ENCODE results near the gene MPHOSPH10. TPM values are rescaled to one million over a fixed set of nuclear protein-coding genes. Genes with fewer than 3 reads are reported as not detected.
"Not testable (repeated sequence)": the region's sequence is repeated elsewhere in the genome, so short reads cannot be mapped to it uniquely, and the experiment has no call there.

The MPHOSPH10 gene
- total RNA-seq, 1 donor, result 17.0 TPM

GRCh38 chr2:71102981-71103681 lies 27.3 kb upstream of the MPHOSPH10 start:
- Histone ChIP-seq H3K27me3 (ENCODE audit: insufficient read depth, low read length) (no peaks in the 10 kb centered on the region), H2AFZ (ENCODE audit: low read length) (no peak overlapping the region), H3K9me3 (ENCODE audit: low read depth, low read length) (no peaks in the 10 kb centered on the region), H3K27ac (ENCODE audit: low read depth, low read length) (no peak overlapping the region), H3K4me2 (ENCODE audit: insufficient read depth, low read length) (no peak overlapping the region), H3K36me3 (ENCODE audit: insufficient read depth, low read length) (no peaks in the 10 kb centered on the region), H3K4me1 (ENCODE audit: insufficient read depth, low read length) (peaks cover 11% of the 10 kb centered on the region), H3K4me3 (ENCODE audit: insufficient read depth, low read length) (no peak overlapping the region), H4K20me1 (ENCODE audit: insufficient read depth, low read length) (no peaks in the 10 kb centered on the region), H3K79me2 (ENCODE audit: insufficient read depth, low read length) (no peaks in the 10 kb centered on the region)
- no peak for DNase-seq (ENCODE audit: insufficient read length, low spot score, missing footprints)
- TF ChIP-seq, protein P1, sequence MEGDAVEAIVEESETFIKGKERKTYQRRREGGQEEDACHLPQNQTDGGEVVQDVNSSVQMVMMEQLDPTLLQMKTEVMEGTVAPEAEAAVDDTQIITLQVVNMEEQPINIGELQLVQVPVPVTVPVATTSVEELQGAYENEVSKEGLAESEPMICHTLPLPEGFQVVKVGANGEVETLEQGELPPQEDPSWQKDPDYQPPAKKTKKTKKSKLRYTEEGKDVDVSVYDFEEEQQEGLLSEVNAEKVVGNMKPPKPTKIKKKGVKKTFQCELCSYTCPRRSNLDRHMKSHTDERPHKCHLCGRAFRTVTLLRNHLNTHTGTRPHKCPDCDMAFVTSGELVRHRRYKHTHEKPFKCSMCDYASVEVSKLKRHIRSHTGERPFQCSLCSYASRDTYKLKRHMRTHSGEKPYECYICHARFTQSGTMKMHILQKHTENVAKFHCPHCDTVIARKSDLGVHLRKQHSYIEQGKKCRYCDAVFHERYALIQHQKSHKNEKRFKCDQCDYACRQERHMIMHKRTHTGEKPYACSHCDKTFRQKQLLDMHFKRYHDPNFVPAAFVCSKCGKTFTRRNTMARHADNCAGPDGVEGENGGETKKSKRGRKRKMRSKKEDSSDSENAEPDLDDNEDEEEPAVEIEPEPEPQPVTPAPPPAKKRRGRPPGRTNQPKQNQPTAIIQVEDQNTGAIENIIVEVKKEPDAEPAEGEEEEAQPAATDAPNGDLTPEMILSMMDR (IDR thresholded peaks at IDR 0.05; ENCODE audit: extremely low read depth, low read depth, low read length), result no peak

DNA sequence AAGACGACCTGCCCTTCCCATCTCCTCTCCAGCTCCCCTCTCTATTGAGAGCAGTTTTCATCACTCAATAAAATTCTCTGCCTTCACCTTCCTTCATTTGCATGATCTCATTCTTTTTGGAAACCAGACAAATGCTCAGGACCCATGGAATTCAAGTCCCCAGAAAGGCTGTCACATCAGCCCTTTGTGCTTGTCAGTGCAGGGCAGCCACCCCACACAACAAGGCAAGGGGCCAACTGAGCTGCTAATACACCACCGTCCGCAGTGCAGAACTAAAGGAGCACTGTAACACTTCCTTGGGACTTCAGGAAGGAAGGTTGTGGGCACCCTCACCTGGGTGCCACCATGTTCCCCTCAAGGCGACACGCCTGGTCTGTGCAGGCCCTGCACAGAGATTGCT lies 26.6 kb upstream of the MPHOSPH10 start:
- peaks cover 11% of the 10 kb centered on the region for H3K4me1 ChIP-seq (ENCODE audit: insufficient read depth, low read length)
- H3K27me3 ChIP-seq (ENCODE audit: insufficient read depth, low read length), result no peaks in the 10 kb centered on the region
- no peak overlapping the region for H3K4me2 ChIP-seq (ENCODE audit: insufficient read depth, low read length)
- no peak overlapping the region for H3K27ac ChIP-seq (ENCODE audit: low read depth, low read length)
- H4K20me1 ChIP-seq (ENCODE audit: insufficient read depth, low read length), result no peaks in the 10 kb centered on the region
- no peak overlapping the region for H2AFZ ChIP-seq (ENCODE audit: low read length)
- H3K9me3 ChIP-seq (ENCODE audit: low read depth, low read length), result no peaks in the 10 kb centered on the region
- TF ChIP-seq, protein P1 (IDR thresholded peaks at IDR 0.05; ENCODE audit: extremely low read depth, low read depth, low read length), result no peak
- peaks cover 4% of the 10 kb centered on the region for H3K36me3 ChIP-seq (ENCODE audit: insufficient read depth, low read length)
- no peak for DNase-seq (ENCODE audit: insufficient read length, low spot score, missing footprints)
- no peaks in the 10 kb centered on the region for H3K79me2 ChIP-seq (ENCODE audit: insufficient read depth, low read length)
- H3K4me3 ChIP-seq (ENCODE audit: insufficient read depth, low read length), result no peak overlapping the region

- H3K9me3 ChIP-seq (ENCODE audit: low read depth, low read length), result not testable (repeated sequence)
Observed at GRCh38 chr2:71106463-71106862, 24.0 kb upstream of the MPHOSPH10 start.

DNA sequence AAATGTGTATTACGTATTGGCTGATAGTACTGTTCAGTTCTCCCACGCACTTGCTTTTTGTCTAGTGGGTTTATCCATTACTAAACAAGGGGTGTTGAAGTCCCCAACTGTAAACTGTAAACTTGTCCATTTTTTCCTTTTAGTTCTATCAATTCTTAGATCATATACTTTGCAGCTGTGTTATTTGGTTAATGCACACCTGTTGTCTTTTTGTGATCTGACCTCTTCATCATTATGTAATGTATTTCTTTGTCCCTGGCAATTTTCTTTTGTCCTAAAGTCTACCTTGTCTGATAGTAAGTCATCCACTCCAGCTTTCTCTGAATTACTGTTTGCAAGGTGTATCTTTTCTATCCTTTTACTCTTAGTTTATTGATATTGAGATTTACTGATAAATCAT lies 22.3 kb upstream of the MPHOSPH10 start:
- Histone ChIP-seq H3K27ac (ENCODE audit: low read depth, low read length) (no peak overlapping the region), H3K4me1 (ENCODE audit: insufficient read depth, low read length) (no peaks in the 10 kb centered on the region), H3K27me3 (ENCODE audit: insufficient read depth, low read length) (no peaks in the 10 kb centered on the region), H3K9me3 (ENCODE audit: low read depth, low read length) (no peaks in the 10 kb centered on the region), H3K4me3 (ENCODE audit: insufficient read depth, low read length) (no peak overlapping the region), H3K36me3 (ENCODE audit: insufficient read depth, low read length) (peaks cover 16% of the 10 kb centered on the region), H4K20me1 (ENCODE audit: insufficient read depth, low read length) (no peaks in the 10 kb centered on the region), H2AFZ (ENCODE audit: low read length) (no peak overlapping the region), H3K79me2 (ENCODE audit: insufficient read depth, low read length) (no peaks in the 10 kb centered on the region), H3K4me2 (ENCODE audit: insufficient read depth, low read length) (no peak overlapping the region)
- no peak for DNase-seq (ENCODE audit: insufficient read length, low spot score, missing footprints)
- TF ChIP-seq, protein P1 (IDR thresholded peaks at IDR 0.05; ENCODE audit: extremely low read depth, low read depth, low read length), result no peak

More at GRCh38 chr2:71106463-71106862, 24.0 kb upstream of the MPHOSPH10 start:
- not testable (repeated sequence) for H2AFZ ChIP-seq (ENCODE audit: low read length); H3K4me2 ChIP-seq (ENCODE audit: insufficient read depth, low read length); H3K27me3 ChIP-seq (ENCODE audit: insufficient read depth, low read length); H3K79me2 ChIP-seq (ENCODE audit: insufficient read depth, low read length); H3K4me1 ChIP-seq (ENCODE audit: insufficient read depth, low read length); DNase-seq (ENCODE audit: insufficient read length, low spot score, missing footprints); H3K4me3 ChIP-seq (ENCODE audit: insufficient read depth, low read length); H3K27ac ChIP-seq (ENCODE audit: low read depth, low read length); H4K20me1 ChIP-seq (ENCODE audit: insufficient read depth, low read length)
- H3K36me3 ChIP-seq (ENCODE audit: insufficient read depth, low read length), result peaks cover 16% of the 10 kb centered on the region
